Measurements from ENCODE around the gene C1RL.
"Not testable (repeated sequence)": the region's sequence is repeated elsewhere in the genome, so short reads cannot be mapped to it uniquely, and the experiment has no call there.

The C1RL gene

GRCh38 chr12:7108003-7108795 is 815 bp downstream of the C1RL start:
- TF ChIP-seq CTCF (IDR thresholded peaks at IDR 0.05; ENCODE audit: low read depth, low read length, missing control alignments), result no peak
- no peaks in the 10 kb centered on the region for H3K36me3 ChIP-seq (replicated peaks)
- no peaks in the 10 kb centered on the region for H3K27me3 ChIP-seq (replicated peaks)
- H3K27ac ChIP-seq, result peak overlapping the region; percentile 58
- DNase-seq, result peak; percentile 33
- H3K4me3 ChIP-seq (ENCODE audit: low read depth, low read length), result peak overlapping the region; percentile 68
- in situ Hi-C loops (cut with HindIII; ENCODE audit: low pct_ligation_motif_present, low sequenced_read_pairs), result no loop called here

GRCh38 chr12:7107636-7108002 is 1.4 kb downstream of the C1RL start:
- no peak for TF ChIP-seq CTCF (IDR thresholded peaks at IDR 0.05; ENCODE audit: low read depth, low read length, missing control alignments)
- no peak overlapping the region for H3K27ac ChIP-seq
- no peak for DNase-seq
- in situ Hi-C loops (cut with HindIII; ENCODE audit: low pct_ligation_motif_present, low sequenced_read_pairs), result no loop called here
- no peaks in the 10 kb centered on the region for H3K36me3 ChIP-seq (replicated peaks)
- no peaks in the 10 kb centered on the region for H3K27me3 ChIP-seq (replicated peaks)
- peak overlapping the region; percentile 68 for H3K4me3 ChIP-seq (ENCODE audit: low read depth, low read length)

- H3K4me3 ChIP-seq (ENCODE audit: low read depth, low read length); in situ Hi-C loops (cut with HindIII; ENCODE audit: low pct_ligation_motif_present, low sequenced_read_pairs); H3K36me3 ChIP-seq (replicated peaks); H3K27ac ChIP-seq; DNase-seq; H3K27me3 ChIP-seq (replicated peaks): not testable (repeated sequence)
Observed at GRCh38 chr12:7107181-7107580, 1.8 kb downstream of the C1RL start.

GRCh38 chr12:7106082-7106481 is 2.9 kb downstream of the C1RL start:
- Histone ChIP-seq H3K36me3 (replicated peaks) (no peaks in the 10 kb centered on the region), H3K4me3 (ENCODE audit: low read depth, low read length) (no peak overlapping the region), H3K27ac (no peak overlapping the region), H3K27me3 (replicated peaks) (no peaks in the 10 kb centered on the region)
- in situ Hi-C loops (cut with HindIII; ENCODE audit: low pct_ligation_motif_present, low sequenced_read_pairs), result no loop called here
- DNase-seq, result no peak
- no peak for TF ChIP-seq CTCF (IDR thresholded peaks at IDR 0.05; ENCODE audit: low read depth, low read length, missing control alignments)

- no peak for DNase-seq
- Histone ChIP-seq H3K4me3 (ENCODE audit: low read depth, low read length) (no peak overlapping the region), H3K36me3 (replicated peaks) (no peaks in the 10 kb centered on the region), H3K27ac (no peak overlapping the region), H3K27me3 (replicated peaks) (no peaks in the 10 kb centered on the region)
- in situ Hi-C loops (cut with HindIII; ENCODE audit: low pct_ligation_motif_present, low sequenced_read_pairs), result no loop called here
- TF ChIP-seq CTCF (IDR thresholded peaks at IDR 0.05; ENCODE audit: low read depth, low read length, missing control alignments), result no peak
Observed at GRCh38 chr12:7103837-7104584, 5.0 kb downstream of the C1RL start.

- Histone ChIP-seq H3K4me3 (ENCODE audit: low read depth, low read length) (no peak overlapping the region), H3K27me3 (replicated peaks) (no peaks in the 10 kb centered on the region), H3K36me3 (replicated peaks) (no peaks in the 10 kb centered on the region), H3K27ac (no peak overlapping the region)
- no peak for DNase-seq
- TF ChIP-seq CTCF (IDR thresholded peaks at IDR 0.05; ENCODE audit: low read depth, low read length, missing control alignments), result no peak
- in situ Hi-C loops (cut with HindIII; ENCODE audit: low pct_ligation_motif_present, low sequenced_read_pairs), result no loop called here
Observed at GRCh38 chr12:7102582-7102981, 6.4 kb downstream of the C1RL start.

Data from brain microvascular endothelial cell (primary cell).